Measurements from ENCODE around the gene IDH1. TPM values are rescaled to one million over a fixed set of nuclear protein-coding genes. Genes with fewer than 3 reads are reported as not detected.

The IDH1 gene
- total RNA-seq, 1 experiment from 2014 or later = 80.2 TPM

- no peak overlapping the region for H3K4me3 ChIP-seq (ENCODE audit: low read depth in 2 of 2, low read length in 2 of 2)
- H3K27me3 ChIP-seq (ENCODE audit: control insufficient read depth, insufficient read depth, low read length) = peaks cover 17% of the 10 kb centered on the region
- CTCF ChIA-PET = no interaction called here
- intact Hi-C loops (cut with micrococcal nuclease; ENCODE audit: unreplicated experiment) (no loop called here), in situ Hi-C loops (cut with HindIII; ENCODE audit: low pct_unique_long_range_greater_than_20kb, low sequenced_read_pairs) (no loop called here)
- TF ChIP-seq POLR2AphosphoS5 (IDR thresholded peaks at IDR 0.05; ENCODE audit: low read depth, low read length) (no peak), CTCF (IDR thresholded peaks at IDR 0.05) (no peak), TCF7L2 (IDR thresholded peaks at IDR 0.05; ENCODE audit: low read depth, low read length) (no peak), REST (IDR thresholded peaks at IDR 0.05; ENCODE audit: insufficient read depth in 1 of 2, low read depth in 2 of 2, low read length in 1 of 2) (no peak), SIN3A (IDR thresholded peaks at IDR 0.05; ENCODE audit: borderline replicate concordance, insufficient read depth, low read depth, low read length) (no peak)
- POLR2A ChIA-PET = no interaction called here
- no peak overlapping the region for H3K27ac ChIP-seq (ENCODE audit: low read length)
- DNase-seq (ENCODE audit: low read depth, low spot score) (no peak), ATAC-seq (no peak)
- H3K9me3 ChIP-seq (ENCODE audit: control insufficient read depth, insufficient read depth, low read depth, low read length) = no peaks in the 10 kb centered on the region
- BruUV-seq (replicated peaks) = no TSS peak
- no peaks in the 10 kb centered on the region for H3K36me3 ChIP-seq (ENCODE audit: control insufficient read depth, insufficient read depth, low read length)
- H3K4me1 ChIP-seq (ENCODE audit: control insufficient read depth, insufficient read depth, low read length) = no peaks in the 10 kb centered on the region; the same call in 1 of the 2 replicates
Observed at GRCh38 chr2:208189069-208189809, 65.6 kb downstream of the IDH1 start.

- ATAC-seq (no peak), DNase-seq (ENCODE audit: low read depth, low spot score) (no peak)
- H3K9me3 ChIP-seq (ENCODE audit: control insufficient read depth, insufficient read depth, low read depth, low read length) = no peaks in the 10 kb centered on the region
- ChIA-PET POLR2A (no interaction called here), CTCF (no interaction called here)
- no TSS peak for BruUV-seq (replicated peaks)
- in situ Hi-C loops (cut with HindIII; ENCODE audit: low pct_unique_long_range_greater_than_20kb, low sequenced_read_pairs) = no loop called here
- H3K4me1 ChIP-seq (ENCODE audit: control insufficient read depth, insufficient read depth, low read length) = no peaks in the 10 kb centered on the region; the same call in 1 of the 2 replicates
- intact Hi-C loops (cut with micrococcal nuclease; ENCODE audit: unreplicated experiment) = no loop called here
- TF ChIP-seq CTCF (IDR thresholded peaks at IDR 0.05) = no peak
- TF ChIP-seq REST (IDR thresholded peaks at IDR 0.05; ENCODE audit: insufficient read depth in 1 of 2, low read depth in 2 of 2, low read length in 1 of 2) = no peak
- TF ChIP-seq SIN3A (IDR thresholded peaks at IDR 0.05; ENCODE audit: borderline replicate concordance, insufficient read depth, low read depth, low read length) = no peak
- TF ChIP-seq TCF7L2 (IDR thresholded peaks at IDR 0.05; ENCODE audit: low read depth, low read length) = no peak
- TF ChIP-seq POLR2AphosphoS5 (IDR thresholded peaks at IDR 0.05; ENCODE audit: low read depth, low read length) = no peak
- H3K27me3 ChIP-seq (ENCODE audit: control insufficient read depth, insufficient read depth, low read length) = peaks cover 17% of the 10 kb centered on the region
- H3K36me3 ChIP-seq (ENCODE audit: control insufficient read depth, insufficient read depth, low read length) = no peaks in the 10 kb centered on the region
- H3K27ac ChIP-seq (ENCODE audit: low read length) = no peak overlapping the region
- no peak overlapping the region for H3K4me3 ChIP-seq (ENCODE audit: low read depth in 2 of 2, low read length in 2 of 2)
Observed at GRCh38 chr2:208186893-208187292, 68.0 kb downstream of the IDH1 start.

Data from Panc1 (cell line).